ENCODE results near the gene DAGLA.

GRCh38 chr11:61753672-61754071, 73.5 kb downstream of the DAGLA start:
- TF ChIP-seq CTCF (IDR thresholded peaks at IDR 0.05; ENCODE audit: poor library complexity) (no peak), EZH2phosphoT487 (IDR thresholded peaks at IDR 0.05; ENCODE audit: low read depth, severe bottlenecking, unreplicated experiment) (no peak)

Measured in hepatocyte (in vitro differentiated cells).